GM12892 (cell line): Measurements from ENCODE around the gene CLEC18C.
"Not testable (repeated sequence)": the region's sequence is repeated elsewhere in the genome, so short reads cannot be mapped to it uniquely, and the experiment has no call there.

Source experiments
- POLR2A ChIP-seq: IDR thresholded peaks from 2 replicates; pipeline ENCODE4 v1.6.1; 2011; ENCODE audit warnings: low read depth, low read length, control low read depth
- POLR2AphosphoS5 ChIP-seq: IDR thresholded peaks from 2 replicates; pipeline ENCODE4 v1.6.1; 2011; ENCODE audit warnings: low read depth, low read length, control low read depth

DNA sequence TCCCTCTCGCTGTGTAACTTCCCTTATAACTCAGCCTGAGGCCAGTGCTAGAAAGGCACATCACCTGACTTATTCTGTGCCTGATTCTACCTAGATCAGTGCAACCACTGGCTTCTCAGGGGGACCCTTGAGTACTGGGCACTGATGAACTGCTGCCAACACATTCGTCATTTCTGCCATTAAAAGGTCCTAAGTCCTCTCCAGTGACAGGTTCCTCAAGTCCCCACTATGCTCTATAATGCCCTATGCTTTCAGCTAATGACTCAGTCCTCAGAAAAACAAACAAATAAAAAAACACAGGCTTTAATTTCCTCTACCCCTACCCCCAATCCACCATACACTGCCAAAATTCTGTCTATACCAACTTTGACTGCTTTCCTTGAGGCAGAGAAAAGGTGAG lies 49.6 kb downstream of the CLEC18C start:
- not testable (repeated sequence) for TF ChIP-seq POLR2AphosphoS5, POLR2A
